ENCODE results near the gene CHD6. TPM values are rescaled to one million over a fixed set of nuclear protein-coding genes. Genes with fewer than 3 reads are reported as not detected.

The CHD6 gene
- total RNA-seq, 1 experiment from 2014 or later = 26.6 TPM

GRCh38 chr20:41513829-41514228, 104.3 kb downstream of the CHD6 start:
- H3K9ac ChIP-seq (ENCODE audit: low read length) = no peak overlapping the region
- no peaks in the 10 kb centered on the region for H3K79me2 ChIP-seq (ENCODE audit: insufficient read depth, low read length)
- TF ChIP-seq POLR2AphosphoS5 (IDR thresholded peaks at IDR 0.05; ENCODE audit: low read depth, low read length) = no peak
- TF ChIP-seq ZNF274 (IDR thresholded peaks at IDR 0.05; ENCODE audit: low read depth, low read length) = no peak
- TF ChIP-seq CEBPB (IDR thresholded peaks at IDR 0.05; ENCODE audit: low read depth) = no peak
- no peak for TF ChIP-seq REST (IDR thresholded peaks at IDR 0.05; ENCODE audit: low read depth)
- TF ChIP-seq RAD21 (IDR thresholded peaks at IDR 0.05; ENCODE audit: low read depth) = no peak
- no peak for TF ChIP-seq SRF (IDR thresholded peaks at IDR 0.05; ENCODE audit: low read depth)
- no peak for TF ChIP-seq CTCF (IDR thresholded peaks at IDR 0.05 in 2 of 3, conservative IDR thresholded peaks at IDR 0.05 in 1 of 3; ENCODE audit: borderline replicate concordance in 1 of 3, insufficient read depth in 1 of 3, low read depth in 2 of 3, low read length in 2 of 3)
- no peak for TF ChIP-seq EZH2 (IDR thresholded peaks at IDR 0.05)
- no peak for TF ChIP-seq CBX3 (IDR thresholded peaks at IDR 0.05; ENCODE audit: low read depth)
- TF ChIP-seq ELF1 (IDR thresholded peaks at IDR 0.05; ENCODE audit: borderline replicate concordance, low read depth) = no peak
- TF ChIP-seq ZBTB33 (IDR thresholded peaks at IDR 0.05; ENCODE audit: extremely low read depth, insufficient replicate concordance, low read length) = no peak
- TF ChIP-seq ZFX (IDR thresholded peaks at IDR 0.05) = no peak
- TF ChIP-seq YY1 (IDR thresholded peaks at IDR 0.05; ENCODE audit: extremely low read depth, insufficient replicate concordance, low read depth, low read length) = no peak
- no peak for TF ChIP-seq POLR2A (IDR thresholded peaks at IDR 0.05; ENCODE audit: borderline replicate concordance, extremely low read depth, insufficient read depth, insufficient read length)
- no peak for TF ChIP-seq TCF7L2 (IDR thresholded peaks at IDR 0.05; ENCODE audit: borderline replicate concordance, extremely low read depth, insufficient read depth, insufficient read length)
- no peak for TF ChIP-seq SP1 (IDR thresholded peaks at IDR 0.05; ENCODE audit: low read depth)
- no peak for TF ChIP-seq EGR1 (IDR thresholded peaks at IDR 0.05; ENCODE audit: low read depth)
- CTCF ChIA-PET = no interaction called here
- ATAC-seq (no peak), DNase-seq (ENCODE audit: low read depth, low spot score) (no peak)
- H3K27ac ChIP-seq (ENCODE audit: low read depth, low read length) = no peak overlapping the region
- H3K4me1 ChIP-seq (ENCODE audit: control insufficient read depth in 1 of 2, insufficient read depth in 2 of 2, low read length in 2 of 2) = no peaks in the 10 kb centered on the region
- intact Hi-C loops (cut with micrococcal nuclease) = no loop called here
- H3K9me2 ChIP-seq (ENCODE audit: insufficient read depth) = no peaks in the 10 kb centered on the region
- H3K4me2 ChIP-seq (ENCODE audit: low read length) = no peak overlapping the region
- H3K4me3 ChIP-seq (replicated peaks in 1 of 2; ENCODE audit: low read depth in 1 of 2, low read length in 2 of 2) = no peak overlapping the region
- BruUV-seq (replicated peaks) = no TSS peak
- H3K27me3 ChIP-seq (ENCODE audit: insufficient read depth, low read length) = no peaks in the 10 kb centered on the region
- no peak overlapping the region for H2AFZ ChIP-seq (ENCODE audit: low read depth, low read length, poor library complexity, severe bottlenecking)
- H3K9me3 ChIP-seq (ENCODE audit: control insufficient read depth in 1 of 2, insufficient read depth in 1 of 2, low read depth in 1 of 2, low read length in 2 of 2) = no peaks in the 10 kb centered on the region
- POLR2A ChIA-PET = no interaction called here
- RAD21 ChIA-PET (ENCODE audit: low non-redundant PET in 1 of 2, low total read pairs in 2 of 2, uncharacterized antibody in 2 of 2, unreplicated experiment in 2 of 2) = no interaction called here
- no peaks in the 10 kb centered on the region; a peak in 1 of 4 replicates for H3K36me3 ChIP-seq (ENCODE audit: control insufficient read depth in 1 of 2, insufficient read depth in 2 of 2, low read length in 2 of 2)
- H4K20me1 ChIP-seq (ENCODE audit: insufficient read depth) = no peaks in the 10 kb centered on the region

Data from HCT116 (cell line).